ENCODE results near the gene ZNF574. TPM values are rescaled to one million over a fixed set of nuclear protein-coding genes. Genes with fewer than 3 reads are reported as not detected.
A peak's percentile ranks its signal among the peaks of the same experiment; 100 is the strongest.

The ZNF574 gene
- total and polyA plus RNA-seq, 2 experiments from 2014 or later = 19.4 to 61.2 TPM

- peak overlapping the region; percentile 47 for H3K27ac Mint-ChIP-seq
- no peaks in the 10 kb centered on the region for H3K27me3 ChIP-seq (ENCODE audit: insufficient read depth)
- peaks cover 14% of the 10 kb centered on the region for H3K4me1 ChIP-seq (ENCODE audit: insufficient read depth)
- H3K4me2 ChIP-seq = no peak overlapping the region; the same call in 1 of the 2 replicates
- no peaks in the 10 kb centered on the region for H3K9me2 ChIP-seq (ENCODE audit: insufficient read depth)
- H2AFZ ChIP-seq = no peak overlapping the region
- H3K27me3 Mint-ChIP-seq (ENCODE audit: insufficient read depth, low read depth, poor library complexity) = peaks cover 20% of the 10 kb centered on the region
- peaks cover 23% of the 10 kb centered on the region; the same call in 1 of the 2 replicates for H3K36me3 ChIP-seq (ENCODE audit: insufficient read depth)
- no peak for DNase-seq (ENCODE audit: low spot score)
- peaks cover 10% of the 10 kb centered on the region; the same call in 1 of the 2 replicates for H3F3A ChIP-seq (replicated peaks; ENCODE audit: low read depth)
- peaks cover 36% of the 10 kb centered on the region for H3K79me2 ChIP-seq (replicated peaks; ENCODE audit: insufficient read depth)
- H3K4me3 ChIP-seq = 0 out of 2 replicates have a peak overlapping the region, but pooled peaks have one; percentile 98
- H3K27ac ChIP-seq (ENCODE audit: low read depth) = no peak overlapping the region
- TF ChIP-seq CREB1 (CRISPR knock-in tag; IDR thresholded peaks at IDR 0.05; ENCODE audit: low read depth) = no peak
- no peak for TF ChIP-seq NANOG (IDR thresholded peaks at IDR 0.05; ENCODE audit: borderline replicate concordance)
- no peak for TF ChIP-seq ZNF331 (CRISPR knock-in tag; IDR thresholded peaks at IDR 0.05; ENCODE audit: low read depth)
- no peak for TF ChIP-seq CTCF (conservative IDR thresholded peaks at IDR 0.05; ENCODE audit: low read depth in 2 of 2)
- TF ChIP-seq EZH2phosphoT487 (IDR thresholded peaks at IDR 0.05; ENCODE audit: unreplicated experiment) = no peak
- no peak for TF ChIP-seq STAT1 (IDR thresholded peaks at IDR 0.05; ENCODE audit: unreplicated experiment)
- no peak for TF ChIP-seq JUNB (IDR thresholded peaks at IDR 0.05; ENCODE audit: unreplicated experiment)
- TF ChIP-seq ETS1 (IDR thresholded peaks at IDR 0.05) = no peak
- TF ChIP-seq ZNF114 (CRISPR knock-in tag; IDR thresholded peaks at IDR 0.05) = no peak
- TF ChIP-seq ZNF462 (CRISPR knock-in tag; IDR thresholded peaks at IDR 0.05) = no peak
- no peak for ATAC-seq
- H4K20me1 ChIP-seq (replicated peaks; ENCODE audit: insufficient read depth) = peaks cover 22% of the 10 kb centered on the region
- peaks cover 29% of the 10 kb centered on the region for H3K4me1 Mint-ChIP-seq
- peak overlapping the region; percentile 98 for H3K4me3 Mint-ChIP-seq
- H3K36me3 Mint-ChIP-seq (ENCODE audit: low read depth) = peaks cover 50% of the 10 kb centered on the region
- H3K9me3 Mint-ChIP-seq = peaks cover 4% of the 10 kb centered on the region; the same call in 2 of the 3 replicates
Measured at GRCh38 chr19:42078058-42078457, 2.1 kb downstream of the ZNF574 start.
